Uterus (tissue), 2 donors: ENCODE data around the gene CDK3.

ENCODE experiments used
- POLR2A ChIP-seq, 2 donors: fragments of 450-650 bp; IDR thresholded peaks; one replicate each; pipeline ENCODE4 v1.6.1; 2016; ENCODE audit warnings: antibody characterized with exemption in 2 of 2, mild to moderate bottlenecking in 1 of 2, moderate library complexity in 1 of 2
- TF ChIP-seq, protein P1 (sequence below), 4 experiments: fragments of 200-600 bp in 2 of 4; fragments of 450-650 bp in 2 of 4; sonication (generic) in 2 of 4; IDR thresholded peaks; one replicate each; pipeline ENCODE4 v1.5.1; 2016 to 2019; ENCODE audit warnings: antibody characterized with exemption in 4 of 4, mild to moderate bottlenecking in 2 of 4, moderate library complexity in 1 of 4

DNA sequence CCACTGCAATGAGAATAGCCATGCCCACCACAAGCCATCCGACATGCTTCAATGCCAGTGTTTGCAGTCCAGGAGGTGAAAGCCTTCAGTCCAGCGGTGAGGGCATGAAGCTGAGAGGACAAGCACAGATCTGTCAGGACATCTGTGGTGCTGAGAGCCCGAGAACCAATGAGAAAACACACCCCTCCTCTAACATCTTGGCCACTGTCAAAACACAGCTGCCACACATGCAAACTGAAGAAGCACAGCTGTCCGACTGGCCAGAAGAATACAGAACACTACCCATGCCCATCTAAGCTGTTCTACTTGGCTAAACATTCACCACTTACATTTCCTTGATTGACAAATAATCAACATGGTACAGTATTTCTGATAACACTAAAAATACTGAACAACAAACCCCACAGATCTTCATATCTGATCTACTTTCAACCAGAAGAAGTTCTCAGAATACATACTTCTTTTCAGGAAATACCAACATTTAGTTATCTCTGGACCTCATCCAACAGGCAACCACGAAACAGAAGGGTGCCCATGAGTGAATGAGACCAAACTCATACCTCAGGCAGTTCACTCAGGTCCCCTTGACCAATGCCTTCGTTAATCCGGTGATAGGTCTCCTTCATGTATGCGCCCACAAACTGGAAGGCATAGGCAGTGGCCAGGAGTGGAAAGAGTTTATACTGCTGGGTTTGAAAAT, 49.6 kb upstream of the CDK3 start:
- TF ChIP-seq, protein P1, sequence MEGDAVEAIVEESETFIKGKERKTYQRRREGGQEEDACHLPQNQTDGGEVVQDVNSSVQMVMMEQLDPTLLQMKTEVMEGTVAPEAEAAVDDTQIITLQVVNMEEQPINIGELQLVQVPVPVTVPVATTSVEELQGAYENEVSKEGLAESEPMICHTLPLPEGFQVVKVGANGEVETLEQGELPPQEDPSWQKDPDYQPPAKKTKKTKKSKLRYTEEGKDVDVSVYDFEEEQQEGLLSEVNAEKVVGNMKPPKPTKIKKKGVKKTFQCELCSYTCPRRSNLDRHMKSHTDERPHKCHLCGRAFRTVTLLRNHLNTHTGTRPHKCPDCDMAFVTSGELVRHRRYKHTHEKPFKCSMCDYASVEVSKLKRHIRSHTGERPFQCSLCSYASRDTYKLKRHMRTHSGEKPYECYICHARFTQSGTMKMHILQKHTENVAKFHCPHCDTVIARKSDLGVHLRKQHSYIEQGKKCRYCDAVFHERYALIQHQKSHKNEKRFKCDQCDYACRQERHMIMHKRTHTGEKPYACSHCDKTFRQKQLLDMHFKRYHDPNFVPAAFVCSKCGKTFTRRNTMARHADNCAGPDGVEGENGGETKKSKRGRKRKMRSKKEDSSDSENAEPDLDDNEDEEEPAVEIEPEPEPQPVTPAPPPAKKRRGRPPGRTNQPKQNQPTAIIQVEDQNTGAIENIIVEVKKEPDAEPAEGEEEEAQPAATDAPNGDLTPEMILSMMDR (IDR thresholded peaks at IDR 0.05): no peak
- TF ChIP-seq POLR2A (IDR thresholded peaks at IDR 0.05): no peak
